Measurements from ENCODE around the gene GLRX.

DNA sequence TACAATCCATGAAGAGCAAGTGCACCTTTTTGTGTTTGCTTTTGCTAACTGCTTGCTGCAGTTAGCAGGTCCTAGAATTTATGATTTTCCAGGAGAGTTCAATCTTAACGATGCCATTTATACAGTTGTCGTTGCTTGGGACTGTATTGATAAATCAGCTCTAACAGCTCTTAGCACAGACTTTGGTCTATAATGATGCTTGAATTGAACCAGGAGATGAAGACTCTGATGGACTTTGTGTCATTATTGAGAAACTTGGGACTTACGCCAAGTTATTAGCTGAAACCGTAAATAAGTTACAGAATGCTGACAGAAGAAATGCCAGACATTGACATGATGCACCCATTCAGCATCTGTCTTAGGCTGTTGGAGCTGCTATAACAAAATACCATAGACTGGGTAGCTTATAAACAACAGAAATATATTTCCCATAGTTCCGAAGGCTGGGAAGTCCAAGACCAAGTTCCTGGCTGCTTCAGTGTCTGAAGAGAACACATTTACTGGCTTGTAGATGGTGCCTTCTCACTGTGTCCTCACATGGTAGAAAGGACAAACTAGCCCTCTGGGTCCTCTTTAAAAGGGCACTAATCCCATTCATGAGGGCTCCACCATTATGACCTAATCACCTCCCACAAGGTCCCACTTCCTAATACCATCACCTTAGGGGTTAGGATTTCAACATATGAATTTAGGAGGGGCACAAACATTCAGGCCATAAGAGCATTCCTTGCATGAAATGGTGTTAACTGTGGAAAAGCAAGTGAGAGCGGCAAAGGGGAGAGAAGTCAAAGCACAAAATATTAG is 17.6 kb downstream of the GLRX start:
- TF ChIP-seq, protein P1, sequence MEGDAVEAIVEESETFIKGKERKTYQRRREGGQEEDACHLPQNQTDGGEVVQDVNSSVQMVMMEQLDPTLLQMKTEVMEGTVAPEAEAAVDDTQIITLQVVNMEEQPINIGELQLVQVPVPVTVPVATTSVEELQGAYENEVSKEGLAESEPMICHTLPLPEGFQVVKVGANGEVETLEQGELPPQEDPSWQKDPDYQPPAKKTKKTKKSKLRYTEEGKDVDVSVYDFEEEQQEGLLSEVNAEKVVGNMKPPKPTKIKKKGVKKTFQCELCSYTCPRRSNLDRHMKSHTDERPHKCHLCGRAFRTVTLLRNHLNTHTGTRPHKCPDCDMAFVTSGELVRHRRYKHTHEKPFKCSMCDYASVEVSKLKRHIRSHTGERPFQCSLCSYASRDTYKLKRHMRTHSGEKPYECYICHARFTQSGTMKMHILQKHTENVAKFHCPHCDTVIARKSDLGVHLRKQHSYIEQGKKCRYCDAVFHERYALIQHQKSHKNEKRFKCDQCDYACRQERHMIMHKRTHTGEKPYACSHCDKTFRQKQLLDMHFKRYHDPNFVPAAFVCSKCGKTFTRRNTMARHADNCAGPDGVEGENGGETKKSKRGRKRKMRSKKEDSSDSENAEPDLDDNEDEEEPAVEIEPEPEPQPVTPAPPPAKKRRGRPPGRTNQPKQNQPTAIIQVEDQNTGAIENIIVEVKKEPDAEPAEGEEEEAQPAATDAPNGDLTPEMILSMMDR (IDR thresholded peaks at IDR 0.05) = no peak
- no peak for TF ChIP-seq ZFX (IDR thresholded peaks at IDR 0.05; ENCODE audit: borderline replicate concordance)

Measured in 22Rv1 (cell line).